Small intestine (tissue), 7 donors: Measurements from ENCODE around the gene NEDD4L. TPM values are rescaled to one million over a fixed set of nuclear protein-coding genes. Genes with fewer than 3 reads are reported as not detected.

Source experiments
- DNase-seq, 2 donors: peaks; one replicate each; pipeline versions ENCODE4 v3.0.0 to v3.0.0-alpha.2; 2013
- FAIRE-seq: peaks from 2 replicates; lab custom pipeline; 2012; peaks lifted over from hg19 to GRCh38; lab: Jason Lieb, UNC
- H3K27ac ChIP-seq, 3 donors: one replicate each; pipeline ENCODE4 v1.5.1; 2013; ENCODE audit warnings: low read length in 2 of 3, mild to moderate bottlenecking in 2 of 3, control low read depth in 1 of 3, inconsistent platforms in 1 of 3, low read depth in 1 of 3, moderate library complexity in 1 of 3
- H3K27me3 ChIP-seq, 3 donors: one replicate each; pipeline ENCODE4 v1.6.1; 2013; ENCODE audit warnings: low read length in 3 of 3, inconsistent platforms in 1 of 3; ENCODE audit not compliant: control insufficient read depth in 3 of 3, insufficient read depth in 3 of 3
- H3K36me3 ChIP-seq, 3 donors: one replicate each; pipeline ENCODE4 v1.6.1; 2013; ENCODE audit warnings: low read length in 3 of 3, inconsistent platforms in 1 of 3, low read depth in 1 of 3, mild to moderate bottlenecking in 1 of 3, moderate library complexity in 1 of 3; ENCODE audit not compliant: control insufficient read depth in 3 of 3, insufficient read depth in 2 of 3
- H3K4me1 ChIP-seq, 3 donors: one replicate each; pipeline ENCODE4 v1.6.1; 2013; ENCODE audit warnings: low read length in 2 of 3, inconsistent platforms in 1 of 3, low read depth in 1 of 3, mild to moderate bottlenecking in 1 of 3, moderate library complexity in 1 of 3; ENCODE audit not compliant: control insufficient read depth in 3 of 3, insufficient read depth in 2 of 3
- H3K4me3 ChIP-seq, 3 donors: one replicate each; pipeline ENCODE4 v1.5.1; 2013; ENCODE audit warnings: low read length in 3 of 3, control low read depth in 1 of 3, inconsistent platforms in 1 of 3, low read depth in 1 of 3, mild to moderate bottlenecking in 1 of 3, moderate library complexity in 1 of 3
- H3K9me3 ChIP-seq, 2 donors: one replicate each; pipeline ENCODE4 v1.6.1; 2013; ENCODE audit warnings: low read depth in 1 of 2, low read length in 1 of 2; ENCODE audit not compliant: control insufficient read depth in 2 of 2, insufficient read depth in 1 of 2
- WGBS, 3 donors: extraction: QIAGEN DNeasy Blood & Tissue Kit; methylation state at CpG; one replicate each; pipeline ENCODE4 v1.1.7; 2013; 5-methylcytosine and 5-hydroxymethylcytosine counted together
- polyA plus RNA-seq, 4 donors: library from polyadenylated mRNA; stranded (reverse) in 3 of 4; unstranded in 1 of 4; fragments of 200-250 nt in 3 of 4; fragments of 120-200 nt in 1 of 4; gene quantifications; one replicate each; pipeline versions ENCODE4 v1.2.1 to v1.2.3, GENCODE V29; 2013
- donor health status: healthy with polysubstance abuse.
- donor health status: control.
- donor health status: control.
- donor health status: Bipolar disorder and iron deficiency.
- donor health status: healthy.

The NEDD4L gene
- polyA plus RNA-seq, 4 donors, result 36.5 to 113 (median 96.2) TPM

DNA sequence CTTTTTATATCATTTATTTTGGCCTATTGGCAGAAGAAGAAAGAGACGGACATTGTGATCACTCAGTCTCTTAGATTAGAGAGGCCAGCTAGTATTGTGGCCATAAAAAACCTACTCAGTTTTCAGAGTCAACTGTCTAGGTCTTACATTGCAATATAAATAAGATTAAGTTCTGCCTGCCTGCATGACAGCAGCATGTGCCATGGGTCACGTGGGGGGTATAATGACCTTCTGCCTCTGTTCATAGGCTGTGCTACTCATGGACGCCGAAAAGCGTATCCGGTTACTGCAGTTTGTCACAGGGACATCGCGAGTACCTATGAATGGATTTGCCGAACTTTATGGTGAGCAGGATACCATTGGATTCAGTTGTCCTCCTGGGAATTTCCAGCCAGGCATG is 346.4 kb downstream of the NEDD4L start:
- 93 to 98% (median 95%) methylated on average over 9 of the region's 9 CpGs for WGBS, 3 donors

GRCh38 chr18:58391231-58391825 is 347.3 kb downstream of the NEDD4L start:
- H3K4me1 ChIP-seq, result no peaks in the 10 kb centered on the region
- WGBS, 3 donors, result 82 to 97% (median 85%) methylated on average over 1 of the region's 1 CpG
- FAIRE-seq (no peak), DNase-seq (no peak)
- no peaks in the 10 kb centered on the region for H3K27me3 ChIP-seq
- no peak overlapping the region for H3K27ac ChIP-seq
- H3K36me3 ChIP-seq, result peaks cover 9 to 74% (median 19%) of the 10 kb centered on the region in 3 donors
- H3K4me3 ChIP-seq, result no peak overlapping the region
- no peaks in the 10 kb centered on the region for H3K9me3 ChIP-seq

More for the DNA sequence above, 346.4 kb downstream of the NEDD4L start:
- DNase-seq, result no peak
- Histone ChIP-seq H3K36me3 (peaks cover 9 to 76% (median 15%) of the 10 kb centered on the region in 3 donors), H3K4me1 (no peaks in the 10 kb centered on the region), H3K27ac (no peak overlapping the region), H3K4me3 (no peak overlapping the region), H3K27me3 (no peaks in the 10 kb centered on the region), H3K9me3 (no peaks in the 10 kb centered on the region)
- FAIRE-seq, result no peak

- Histone ChIP-seq H3K9me3 (no peaks in the 10 kb centered on the region), H3K27me3 (no peaks in the 10 kb centered on the region), H3K27ac (no peak overlapping the region), H3K4me1 (no peaks in the 10 kb centered on the region), H3K36me3 (peaks cover 9 to 69% (median 19%) of the 10 kb centered on the region in 3 donors), H3K4me3 (no peak overlapping the region)
- DNase-seq (no peak), FAIRE-seq (no peak)
- 82 to 92% (median 89%) methylated on average over 8 of the region's 8 CpGs for WGBS, 3 donors
Observed at GRCh38 chr18:58391932-58392323, 347.9 kb downstream of the NEDD4L start.

GRCh38 chr18:58392324-58393000 is 348.4 kb downstream of the NEDD4L start:
- Histone ChIP-seq H3K27me3 (no peaks in the 10 kb centered on the region), H3K36me3 (peaks cover 9 to 69% (median 19%) of the 10 kb centered on the region in 3 donors), H3K27ac (peak overlapping the region in 1 of 3 donors; percentile 33), H3K4me3 (no peak overlapping the region), H3K4me1 (no peaks in the 10 kb centered on the region), H3K9me3 (no peaks in the 10 kb centered on the region)
- no peak for DNase-seq
- WGBS, 3 donors, result 76 to 90% (median 77%) methylated on average over 11 of the region's 11 CpGs
- FAIRE-seq, result no peak

DNA sequence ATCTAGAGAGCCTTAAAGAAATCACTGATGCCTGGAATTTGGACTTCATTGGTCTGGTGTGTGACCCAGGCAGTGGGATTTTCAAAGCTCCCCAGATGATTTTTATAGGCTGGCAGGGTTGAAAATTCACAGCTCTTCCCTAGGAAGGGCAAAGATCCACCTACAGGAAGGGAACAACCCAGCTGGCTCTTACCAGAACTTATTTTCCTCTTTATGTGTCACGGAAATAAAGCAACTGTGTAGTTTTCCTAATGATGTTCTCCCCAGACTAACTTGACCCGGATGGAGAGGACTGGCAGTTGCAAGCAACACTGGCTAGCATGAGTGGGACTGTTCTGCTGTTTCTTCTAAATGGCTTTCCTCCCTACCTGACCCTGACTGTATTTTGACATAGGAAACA is 349.3 kb downstream of the NEDD4L start:
- Histone ChIP-seq H3K9me3 (no peaks in the 10 kb centered on the region), H3K36me3 (peaks cover 9 to 65% (median 19%) of the 10 kb centered on the region in 3 donors), H3K27me3 (no peaks in the 10 kb centered on the region), H3K4me3 (no peak overlapping the region), H3K27ac (no peak overlapping the region), H3K4me1 (no peaks in the 10 kb centered on the region)
- no peak for FAIRE-seq
- DNase-seq, result no peak
- WGBS, 3 donors, result 74 to 87% (median 80%) methylated on average over 2 of the region's 2 CpGs

DNA sequence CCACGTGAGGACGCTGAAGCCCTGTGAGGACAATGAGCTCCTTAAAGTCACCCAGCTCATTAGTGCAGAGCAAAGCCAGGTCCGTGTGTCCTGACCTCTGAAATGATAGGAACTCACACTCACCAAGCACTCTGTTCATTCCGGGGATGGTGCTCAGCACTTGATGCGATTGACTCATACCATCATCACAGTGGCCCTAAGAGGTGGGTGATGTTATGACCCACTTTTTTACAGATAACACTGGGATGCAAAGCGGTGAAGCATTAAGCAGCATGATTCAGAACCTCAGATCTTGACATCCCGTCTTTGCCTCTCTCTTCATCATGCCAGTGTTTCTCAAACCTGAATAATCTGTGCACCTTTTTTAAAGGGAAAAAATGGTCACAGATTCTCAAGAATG is 350.0 kb downstream of the NEDD4L start:
- peaks cover 9 to 62% (median 19%) of the 10 kb centered on the region in 3 donors for H3K36me3 ChIP-seq
- FAIRE-seq (no peak), DNase-seq (no peak)
- no peak overlapping the region for H3K4me3 ChIP-seq
- H3K27ac ChIP-seq, result no peak overlapping the region
- H3K9me3 ChIP-seq, result no peaks in the 10 kb centered on the region
- no peaks in the 10 kb centered on the region for H3K4me1 ChIP-seq
- no peaks in the 10 kb centered on the region for H3K27me3 ChIP-seq
- WGBS, 3 donors, result 89 to 94% (median 91%) methylated on average over 7 of the region's 7 CpGs

GRCh38 chr18:58394602-58395425 is 350.8 kb downstream of the NEDD4L start:
- H3K9me3 ChIP-seq, result no peaks in the 10 kb centered on the region
- peaks cover 9 to 63% (median 19%) of the 10 kb centered on the region in 3 donors for H3K36me3 ChIP-seq
- H3K4me3 ChIP-seq, result no peak overlapping the region
- no peaks in the 10 kb centered on the region for H3K4me1 ChIP-seq
- FAIRE-seq, result no peak
- no peak overlapping the region for H3K27ac ChIP-seq
- DNase-seq, result no peak
- 90 to 93% (median 92%) methylated on average over 12 of the region's 12 CpGs for WGBS, 3 donors
- no peaks in the 10 kb centered on the region for H3K27me3 ChIP-seq

DNA sequence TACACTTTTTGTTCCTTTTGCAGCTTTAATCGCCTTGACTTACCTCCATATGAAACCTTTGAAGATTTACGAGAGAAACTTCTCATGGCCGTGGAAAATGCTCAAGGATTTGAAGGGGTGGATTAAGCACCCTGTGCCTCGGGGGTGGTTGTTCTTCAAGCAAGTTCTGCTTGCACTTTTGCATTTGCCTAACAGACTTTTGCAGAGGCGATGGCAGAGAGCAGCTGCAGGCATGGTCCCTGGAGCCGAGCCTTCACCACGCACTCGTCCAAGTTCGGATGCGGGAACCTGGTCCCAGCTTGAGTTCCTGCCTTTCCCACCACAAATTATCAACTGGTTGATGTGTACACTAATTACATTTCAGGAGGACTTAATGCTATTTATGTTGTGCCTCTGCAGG is 352.1 kb downstream of the NEDD4L start:
- Histone ChIP-seq H3K36me3 (peaks cover 7 to 58% (median 14%) of the 10 kb centered on the region in 3 donors), H3K27ac (no peak overlapping the region), H3K4me3 (no peak overlapping the region), H3K4me1 (no peaks in the 10 kb centered on the region), H3K27me3 (no peaks in the 10 kb centered on the region), H3K9me3 (no peaks in the 10 kb centered on the region)
- 88 to 90% (median 90%) methylated on average over 10 of the region's 10 CpGs for WGBS, 3 donors
- DNase-seq, result no peak
- no peak for FAIRE-seq
